H1 (cell line): Measurements from ENCODE around the gene NR2E1. TPM values are rescaled to one million over a fixed set of nuclear protein-coding genes. Genes with fewer than 3 reads are reported as not detected.
A peak's percentile ranks its signal among the peaks of the same experiment; 100 is the strongest.

Source experiments
- CTCF ChIP-seq, 3 experiments: IDR thresholded peaks; 1 replicate in 2 of 3; 2 replicates in 1 of 3; pipeline versions ENCODE4 v1.5.1 to v1.6.1; 2011; ENCODE audit warnings: low read length in 3 of 3, mild to moderate bottlenecking in 3 of 3, inconsistent platforms in 2 of 3, low read depth in 1 of 3, moderate library complexity in 1 of 3; ENCODE audit not compliant: insufficient read depth in 1 of 3; ENCODE audit errors: control extremely low read depth in 1 of 3
- NRF1 ChIP-seq: IDR thresholded peaks from 2 replicates; pipeline ENCODE4 v1.6.1; 2011; ENCODE audit warnings: mild to moderate bottlenecking, low read depth, low read length, improper control_type of control experiment
- SIRT6 ChIP-seq: IDR thresholded peaks from one replicate; pipeline ENCODE4 v1.7.1; 2012; ENCODE audit warnings: low read length, inconsistent platforms
- TAF7 ChIP-seq: optimal IDR thresholded peaks from 2 replicates; pipeline ENCODE3; 2011; ENCODE audit warnings: low read depth, mild to moderate bottlenecking, inconsistent platforms, low read length, moderate library complexity, borderline replicate concordance
- polyA plus RNA-seq, 7 experiments: library from polyadenylated mRNA; depleted of rRNA in 3 of 7; stranded (reverse) in 5 of 7; unstranded in 2 of 7; fragments of >200 nt in 5 of 7; fragments of 200-250 nt in 2 of 7; gene quantifications; 1 replicate in 5 of 7; 2 replicates in 1 of 7; 4 replicates in 1 of 7; pipeline versions ENCODE4 v1.2.1 to v1.2.3, GENCODE V29; 2011 to 2013; ENCODE audit warnings: missing spikeins in 2 of 7, mixed read lengths in 2 of 7
- total RNA-seq: library from RNA; stranded (reverse); fragmentation: NEBNext Ultra II Directional; extraction: Animal tissue kit (Norgen Biotek cat#: 25700); gene quantifications from 2 replicates; pipeline ENCODE4 v1.2.1, GENCODE V29; 2021

NR2E1 gene
- total and polyA plus RNA-seq, 2 of the 8 experiments (the other 6 are each of a cell fraction or from before 2014, with no cell fraction given) = not detected

GRCh38 chr6:108145639-108146038, 20.2 kb upstream of the NR2E1 start (continued):
- TF ChIP-seq CTCF (IDR thresholded peaks at IDR 0.05; ENCODE audit: control extremely low read depth in 1 of 3, insufficient read depth in 1 of 3, low read depth in 1 of 3, low read length in 3 of 3) (peak in 1 of 3 experiments; percentile 53; a peak in 1 of 4 replicates), SIRT6 (no peak), TAF7 (no peak), NRF1 (no peak)
